OCI-LY7 (cell line): ENCODE data around the gene LRP2. TPM values are rescaled to one million over a fixed set of nuclear protein-coding genes. Genes with fewer than 3 reads are reported as not detected.

ENCODE experiments used
- BruUV-seq: library from RNA; stranded (reverse); fragments of 400-500 nt; replicated peaks from 2 replicates; lab custom pipeline; 2021; lab: Mats Ljungman, UMichigan
- CTCF ChIA-PET: fragments of 300-600 bp; sonication (Branson Sonifier 250); formaldehyde crosslinking; loops from one replicate; lab custom pipeline; 2022; ENCODE audit warnings: antibody characterized with exemption; ENCODE audit not compliant: unreplicated experiment; lab: Charles Lee
- POLR2A ChIA-PET: fragments of 300-600 bp; sonication (Branson Sonifier 250); formaldehyde crosslinking; loops from one replicate; lab custom pipeline; 2022; ENCODE audit warnings: antibody characterized with exemption; lab: Charles Lee
- DNase-seq: peaks from one replicate; pipeline ENCODE4 v3.0.0-alpha.2; 2015; ENCODE audit warnings: low spot score
- H2AFZ ChIP-seq: fragments of 200-600 bp; sonication (generic), shearing (Covaris generic); 2 replicates; pipeline ENCODE4 v1.6.1; 2014; ENCODE audit warnings: mild to moderate bottlenecking, antibody characterized with exemption, low read length, moderate library complexity
- H3K27ac ChIP-seq: fragments of 200-600 bp; sonication (generic); 2 replicates; pipeline ENCODE4 v1.5.1; 2014; ENCODE audit warnings: mixed run types, low read depth, mild to moderate bottlenecking, moderate library complexity, low read length, inconsistent platforms; ENCODE audit not compliant: poor library complexity, severe bottlenecking
- H3K36me3 ChIP-seq: fragments of 200-600 bp; sonication (generic); 2 replicates; pipeline ENCODE4 v1.6.1; 2014; ENCODE audit warnings: mild to moderate bottlenecking, antibody characterized with exemption, low read length, moderate library complexity, mixed read lengths; ENCODE audit not compliant: insufficient read depth
- H3K4me1 ChIP-seq: fragments of 200-600 bp; sonication (generic); 2 replicates; pipeline ENCODE4 v1.5.1; 2014; ENCODE audit warnings: mild to moderate bottlenecking, low read length; ENCODE audit not compliant: insufficient read depth, poor library complexity, severe bottlenecking
- H3K4me2 ChIP-seq: fragments of 200-600 bp; sonication (generic); 2 replicates; pipeline ENCODE4 v1.6.1; 2014; ENCODE audit warnings: mild to moderate bottlenecking, low read length
- H3K4me3 ChIP-seq: fragments of 200-600 bp; sonication (generic); 2 replicates; pipeline ENCODE4 v1.5.1; 2014; ENCODE audit warnings: mild to moderate bottlenecking, low read depth, low read length; ENCODE audit not compliant: poor library complexity, severe bottlenecking
- H3K79me2 ChIP-seq: fragments of 200-600 bp; sonication (generic); 2 replicates; pipeline ENCODE4 v1.6.1; 2016; ENCODE audit warnings: low read depth, mild to moderate bottlenecking, low read length, moderate library complexity, mixed read lengths; ENCODE audit not compliant: insufficient read depth
- H3K9me2 ChIP-seq: fragments of 200-600 bp; sonication (generic); 2 replicates; pipeline ENCODE4 v1.6.1; 2016; ENCODE audit warnings: mild to moderate bottlenecking, low read length, mixed read lengths; ENCODE audit not compliant: insufficient read depth
- H3K9me3 ChIP-seq: fragments of 200-600 bp; sonication (generic); 2 replicates; pipeline ENCODE4 v1.6.1; 2014; ENCODE audit warnings: mild to moderate bottlenecking, mixed run types, low read length, mixed read lengths
- H4K20me1 ChIP-seq: fragments of 200-600 bp; sonication (generic); 2 replicates; pipeline ENCODE4 v1.6.1; 2014; ENCODE audit warnings: mild to moderate bottlenecking, antibody characterized with exemption, low read length, moderate library complexity, mixed read lengths; ENCODE audit not compliant: insufficient read depth
- CTCF ChIP-seq: fragments of 200-600 bp; sonication (generic); conservative IDR thresholded peaks from 2 replicates; pipeline ENCODE4 v1.5.1; 2014; ENCODE audit warnings: mild to moderate bottlenecking, antibody characterized with exemption, low read length, moderate library complexity, mixed read lengths
- EZH2phosphoT487 ChIP-seq: fragments of 200-600 bp; sonication (generic); IDR thresholded peaks from 2 replicates; pipeline ENCODE4 v1.6.1; 2018; ENCODE audit warnings: low read depth, borderline replicate concordance, mild to moderate bottlenecking, mixed run types, antibody characterized with exemption, low read length, moderate library complexity, mixed read lengths
- intact Hi-C: fragments of 100-400 bp; cut with micrococcal nuclease; formaldehyde crosslinking; loops from one replicate; pipeline ENCODE4 v1.10.0; 2022; ENCODE audit not compliant: unreplicated experiment
- total RNA-seq, 2 experiments: library from RNA; depleted of rRNA in 1 of 2; stranded (reverse); fragments of >200 nt in 1 of 2; shearing (Covaris generic) in 1 of 2; gene quantifications; 2 replicates each; pipeline ENCODE4 v1.2.3, GENCODE V29; 2014 to 2022

The LRP2 gene
- total RNA-seq, 2 experiments from 2014 or later, result 0.89 TPM; not detected in 1

- Histone ChIP-seq H3K4me2 (no peak overlapping the region), H3K9me3 (no peaks in the 10 kb centered on the region), H3K79me2 (no peaks in the 10 kb centered on the region), H3K4me1 (peaks cover 6% of the 10 kb centered on the region), H3K9me2 (no peaks in the 10 kb centered on the region), H3K36me3 (no peaks in the 10 kb centered on the region), H4K20me1 (no peaks in the 10 kb centered on the region), H3K27ac (no peak overlapping the region), H3K4me3 (no peak overlapping the region), H2AFZ (no peak overlapping the region)
- intact Hi-C loops, result no loop called here
- ChIA-PET POLR2A (interaction anchor here (0.5 to 1.8 kb wide), 3 partner anchors 15 to 464 kb away, joined by 3 to 5 read pairs (median 3); no protein-coding TSS in a partner anchor), CTCF (no interaction called here)
- BruUV-seq, result no TSS peak
- no peak for DNase-seq
- TF ChIP-seq CTCF, result no peak
- no peak for TF ChIP-seq EZH2phosphoT487
Measured at GRCh38 chr2:169081551-169081950, 280.8 kb downstream of the LRP2 start.

DNA sequence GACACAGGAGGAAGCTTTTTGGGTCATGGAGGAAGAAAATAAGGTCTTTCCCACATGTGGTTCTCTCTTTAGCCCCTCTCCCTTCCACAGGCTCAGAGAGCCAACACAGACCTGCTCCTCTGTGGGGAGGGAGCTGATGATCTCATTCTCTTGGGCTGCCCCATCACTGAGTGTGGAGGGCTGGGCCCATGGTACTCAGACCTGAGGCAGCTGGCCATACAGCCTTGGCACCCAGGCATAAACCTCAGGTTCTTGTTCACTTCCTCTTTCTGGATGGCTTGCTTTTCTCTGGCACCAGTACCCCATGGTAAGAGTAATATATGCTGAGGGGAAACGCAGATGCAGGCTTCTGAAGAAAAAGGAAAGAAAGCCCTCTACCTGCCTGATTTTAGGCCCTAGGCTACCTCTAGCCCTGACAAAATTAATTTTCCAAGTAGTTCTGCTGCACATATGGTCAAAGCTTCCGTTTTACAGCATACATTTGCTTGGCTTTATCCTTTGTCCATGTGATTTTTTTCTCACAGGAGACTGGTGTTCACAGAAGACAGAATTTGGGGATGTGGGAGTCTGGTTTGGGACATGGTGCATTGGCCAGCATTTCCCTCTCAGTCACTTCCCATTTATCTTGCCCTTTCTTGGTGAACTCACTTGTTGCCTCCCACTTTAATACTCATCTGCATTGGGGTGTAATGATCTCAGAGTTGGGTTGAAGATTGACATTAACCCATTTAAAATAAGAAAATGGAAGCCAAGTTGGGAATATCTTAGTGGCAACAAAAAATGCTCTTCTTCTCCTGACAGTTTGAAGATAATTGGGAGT lies 281.9 kb downstream of the LRP2 start:
- Histone ChIP-seq H3K4me3 (no peak overlapping the region), H3K36me3 (no peaks in the 10 kb centered on the region), H4K20me1 (no peaks in the 10 kb centered on the region), H2AFZ (no peak overlapping the region), H3K27ac (no peak overlapping the region), H3K9me3 (no peaks in the 10 kb centered on the region), H3K79me2 (no peaks in the 10 kb centered on the region), H3K4me1 (peaks cover 6% of the 10 kb centered on the region), H3K4me2 (no peak overlapping the region), H3K9me2 (no peaks in the 10 kb centered on the region)
- TF ChIP-seq CTCF (no peak), EZH2phosphoT487 (no peak)
- ChIA-PET CTCF (no interaction called here), POLR2A (interaction anchor here (0.7 to 1.5 kb wide), 3 partner anchors 19 to 40 kb away, joined by 3 read pairs; no protein-coding TSS in a partner anchor)
- intact Hi-C loops, result no loop called here
- BruUV-seq, result no TSS peak
- peak; percentile 24 for DNase-seq
